Vagina (tissue), 2 donors: ENCODE measurements around the gene CYP46A1.

Source experiments
- CTCF ChIP-seq, 3 experiments: fragments of 450-650 bp in 2 of 3; fragments of 200-600 bp in 1 of 3; sonication (generic) in 1 of 3; IDR thresholded peaks; one replicate each; pipeline ENCODE4 v1.5.1; 2017 to 2019; ENCODE audit warnings: antibody characterized with exemption in 3 of 3, mild to moderate bottlenecking in 2 of 3, moderate library complexity in 2 of 3
- POLR2A ChIP-seq, 2 donors: fragments of 450-650 bp; IDR thresholded peaks; one replicate each; pipeline ENCODE4 v1.6.1; 2017; ENCODE audit warnings: antibody characterized with exemption in 2 of 2, mild to moderate bottlenecking in 2 of 2, moderate library complexity in 2 of 2
- POLR2AphosphoS5 ChIP-seq, 2 donors: sonication (generic); formaldehyde crosslinking; IDR thresholded peaks; one replicate each; pipeline ENCODE4 v1.9.0; 2017; ENCODE audit warnings: antibody characterized with exemption in 2 of 2, mild to moderate bottlenecking in 2 of 2, low read depth in 1 of 2; ENCODE audit not compliant: insufficient read depth in 1 of 2

GRCh38 chr14:99662846-99663245, 21.3 kb upstream of the CYP46A1 start:
- no peak for TF ChIP-seq CTCF (IDR thresholded peaks at IDR 0.05)
- TF ChIP-seq POLR2AphosphoS5 (IDR thresholded peaks at IDR 0.05; ENCODE audit: insufficient read depth in 1 of 2, low read depth in 1 of 2), result no peak
- TF ChIP-seq POLR2A (IDR thresholded peaks at IDR 0.05), result no peak
